Tibial nerve (tissue), 3 donors: ENCODE results near the gene SULF2.

Source experiments
- POLR2A ChIP-seq, 2 donors: fragments of 450-650 bp; IDR thresholded peaks; one replicate each; pipeline ENCODE4 v1.6.1; 2017; ENCODE audit warnings: antibody characterized with exemption in 2 of 2, mild to moderate bottlenecking in 2 of 2, moderate library complexity in 2 of 2
- TF ChIP-seq, protein P1 (sequence below), 5 experiments: fragments of 200-600 bp in 3 of 5; fragments of 450-650 bp in 2 of 5; sonication (generic) in 3 of 5; IDR thresholded peaks; one replicate each; pipeline ENCODE4 v1.5.1; 2016 to 2019; ENCODE audit warnings: antibody characterized with exemption in 5 of 5, mild to moderate bottlenecking in 3 of 5, moderate library complexity in 2 of 5

DNA sequence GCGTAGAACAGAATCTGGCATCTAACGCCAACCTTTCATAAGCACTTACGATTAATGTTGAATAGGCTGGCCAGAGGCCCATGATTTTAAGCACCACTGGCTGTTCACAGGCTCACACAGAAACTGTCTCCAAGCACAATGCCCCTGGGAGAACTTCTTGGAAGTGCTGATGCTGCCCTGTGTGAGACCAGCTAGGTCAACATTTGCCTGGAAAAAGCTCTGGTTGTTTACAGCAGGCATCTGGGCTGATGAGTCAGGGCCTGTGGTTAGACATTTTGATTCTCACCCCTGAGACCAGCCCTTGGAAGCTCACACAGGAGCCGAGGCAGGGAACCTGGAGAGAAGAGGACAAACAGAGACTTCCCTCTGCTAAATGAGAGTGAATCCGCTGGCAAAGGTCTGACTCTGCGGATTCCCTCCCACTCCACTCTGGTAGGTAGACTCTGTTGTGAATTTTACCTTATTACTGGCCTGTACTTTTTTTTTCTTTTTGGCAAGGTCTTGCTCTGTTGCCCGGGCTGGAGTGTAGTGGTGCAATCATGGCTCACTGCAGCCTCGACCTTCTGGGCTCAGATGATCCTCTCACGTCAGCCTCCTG, 6.8 kb upstream of the SULF2 start:
- TF ChIP-seq, protein P1, sequence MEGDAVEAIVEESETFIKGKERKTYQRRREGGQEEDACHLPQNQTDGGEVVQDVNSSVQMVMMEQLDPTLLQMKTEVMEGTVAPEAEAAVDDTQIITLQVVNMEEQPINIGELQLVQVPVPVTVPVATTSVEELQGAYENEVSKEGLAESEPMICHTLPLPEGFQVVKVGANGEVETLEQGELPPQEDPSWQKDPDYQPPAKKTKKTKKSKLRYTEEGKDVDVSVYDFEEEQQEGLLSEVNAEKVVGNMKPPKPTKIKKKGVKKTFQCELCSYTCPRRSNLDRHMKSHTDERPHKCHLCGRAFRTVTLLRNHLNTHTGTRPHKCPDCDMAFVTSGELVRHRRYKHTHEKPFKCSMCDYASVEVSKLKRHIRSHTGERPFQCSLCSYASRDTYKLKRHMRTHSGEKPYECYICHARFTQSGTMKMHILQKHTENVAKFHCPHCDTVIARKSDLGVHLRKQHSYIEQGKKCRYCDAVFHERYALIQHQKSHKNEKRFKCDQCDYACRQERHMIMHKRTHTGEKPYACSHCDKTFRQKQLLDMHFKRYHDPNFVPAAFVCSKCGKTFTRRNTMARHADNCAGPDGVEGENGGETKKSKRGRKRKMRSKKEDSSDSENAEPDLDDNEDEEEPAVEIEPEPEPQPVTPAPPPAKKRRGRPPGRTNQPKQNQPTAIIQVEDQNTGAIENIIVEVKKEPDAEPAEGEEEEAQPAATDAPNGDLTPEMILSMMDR (IDR thresholded peaks at IDR 0.05) = no peak
- TF ChIP-seq POLR2A (IDR thresholded peaks at IDR 0.05) = no peak
